GM21786 (cell line): ENCODE results near the gene PCDHGB6.
A peak's percentile ranks its signal among the peaks of the same experiment; 100 is the strongest.
"Not testable (repeated sequence)": the region's sequence is repeated elsewhere in the genome, so short reads cannot be mapped to it uniquely, and the experiment has no call there.

ENCODE experiments used
- ATAC-seq: cut with Tn5 transposase; IDR thresholded peaks from one replicate; pipeline ENCODE4 v1.9.1; 2021; ENCODE audit not compliant: unreplicated experiment

The PCDHGB6 gene

DNA sequence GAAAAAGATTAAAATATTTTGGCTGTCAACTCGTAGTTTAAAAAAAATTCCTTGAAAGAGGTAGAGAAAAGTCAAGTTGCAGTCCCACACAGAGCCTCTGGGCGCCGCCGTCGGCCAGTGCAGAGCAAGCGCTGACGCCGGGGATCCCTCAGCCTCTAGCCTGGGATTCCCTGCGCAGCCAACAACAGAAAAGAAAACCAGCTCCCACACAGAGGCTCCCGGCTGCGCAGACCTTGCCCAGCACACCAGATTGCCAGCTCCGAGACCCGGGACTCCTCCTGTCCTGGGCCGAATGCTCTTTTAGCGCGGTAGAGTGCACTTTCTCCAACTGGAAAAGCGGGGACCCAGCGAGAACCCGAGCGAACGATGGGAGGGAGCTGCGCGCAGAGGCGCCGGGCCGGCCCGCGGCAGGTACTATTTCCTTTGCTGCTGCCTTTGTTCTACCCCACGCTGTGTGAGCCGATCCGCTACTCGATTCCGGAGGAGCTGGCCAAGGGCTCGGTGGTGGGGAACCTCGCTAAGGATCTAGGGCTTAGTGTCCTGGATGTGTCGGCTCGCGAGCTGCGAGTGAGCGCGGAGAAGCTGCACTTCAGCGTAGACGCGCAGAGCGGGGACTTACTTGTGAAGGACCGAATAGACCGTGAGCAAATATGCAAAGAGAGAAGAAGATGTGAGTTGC lies 9.8 kb downstream of the PCDHGB6 start, which contains the start of gene PCDHGB7:
Gene PCDHGB7, plus strand, starts transcription at position 184 of the 679 bp plus-strand sequence. Its CDS starts 183 bp downstream, at position 367.
- peak; percentile 70 for ATAC-seq

DNA sequence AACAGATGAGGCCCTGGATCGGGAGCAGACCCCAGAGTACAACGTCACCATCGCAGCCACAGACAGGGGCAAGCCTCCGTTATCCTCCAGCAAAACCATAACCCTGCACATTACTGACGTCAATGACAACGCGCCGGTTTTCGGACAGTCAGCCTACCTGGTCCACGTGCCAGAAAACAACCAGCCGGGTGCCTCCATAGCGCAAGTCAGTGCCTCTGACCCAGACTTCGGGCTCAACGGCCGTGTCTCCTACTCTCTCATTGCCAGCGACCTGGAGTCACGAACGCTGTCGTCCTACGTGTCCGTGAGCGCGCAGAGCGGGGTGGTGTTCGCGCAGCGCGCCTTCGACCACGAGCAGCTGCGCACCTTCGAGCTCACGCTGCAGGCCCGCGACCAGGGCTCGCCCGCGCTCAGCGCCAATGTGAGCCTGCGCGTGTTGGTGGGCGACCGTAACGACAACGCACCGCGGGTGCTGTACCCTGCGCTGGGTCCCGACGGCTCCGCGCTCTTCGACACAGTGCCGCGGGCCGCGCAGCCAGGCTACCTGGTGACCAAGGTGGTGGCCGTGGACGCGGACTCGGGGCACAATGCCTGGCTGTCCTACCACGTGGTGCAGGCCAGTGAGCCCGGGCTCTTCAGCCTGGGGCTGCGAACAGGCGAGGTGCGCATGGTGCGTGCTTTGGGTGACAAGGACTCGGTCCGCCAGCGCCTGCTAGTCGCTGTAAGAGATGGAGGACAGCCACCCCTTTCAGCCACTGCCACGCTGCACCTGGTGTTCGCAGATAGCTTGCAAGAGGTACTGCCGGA lies 11.5 kb downstream of the PCDHGB6 start:
- no peak for ATAC-seq

DNA sequence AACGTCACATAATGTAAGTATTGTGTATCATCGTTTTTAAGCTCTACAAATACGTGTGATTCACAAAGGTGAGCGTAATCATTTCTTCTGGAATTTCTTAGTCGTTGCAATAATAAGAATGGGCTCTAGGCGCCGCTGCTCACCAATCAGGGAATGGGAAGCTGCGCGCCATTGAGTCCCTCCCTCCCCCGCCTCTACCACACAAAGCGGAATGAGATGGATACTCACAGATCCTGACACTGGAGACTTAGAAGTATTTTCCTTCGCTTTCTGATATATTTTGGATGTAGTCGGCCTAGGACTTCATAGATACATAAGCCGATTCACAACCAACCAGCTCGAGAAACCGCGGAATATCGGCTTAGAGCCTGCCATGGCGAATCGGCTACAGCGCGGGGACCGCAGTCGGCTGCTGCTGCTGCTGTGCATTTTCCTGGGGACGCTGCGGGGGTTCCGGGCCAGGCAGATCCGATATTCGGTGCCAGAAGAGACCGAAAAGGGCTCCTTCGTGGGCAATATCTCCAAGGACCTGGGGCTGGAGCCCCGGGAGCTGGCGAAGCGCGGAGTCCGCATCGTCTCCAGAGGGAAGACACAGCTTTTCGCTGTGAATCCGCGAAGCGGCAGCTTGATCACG lies 13.2 kb downstream of the PCDHGB6 start, which contains the start of gene PCDHGA11:
Gene PCDHGA11, plus strand, starts transcription at position 197 of the 634 bp plus-strand sequence. Its CDS starts 177 bp downstream, at position 374.
- peak; percentile 46 for ATAC-seq

DNA sequence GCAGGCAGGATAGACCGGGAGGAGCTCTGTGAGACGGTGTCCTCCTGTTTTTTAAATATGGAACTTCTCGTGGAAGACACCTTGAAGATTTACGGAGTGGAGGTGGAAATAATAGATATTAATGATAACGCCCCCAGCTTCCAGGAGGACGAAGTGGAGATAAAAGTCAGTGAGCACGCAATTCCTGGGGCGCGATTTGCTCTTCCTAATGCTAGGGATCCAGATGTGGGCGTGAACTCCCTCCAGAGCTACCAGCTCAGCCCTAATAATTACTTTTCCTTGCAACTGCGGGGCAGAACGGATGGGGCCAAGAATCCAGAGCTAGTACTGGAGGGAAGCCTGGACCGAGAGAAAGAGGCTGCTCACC lies 13.7 kb downstream of the PCDHGB6 start:
- no peak for ATAC-seq

DNA sequence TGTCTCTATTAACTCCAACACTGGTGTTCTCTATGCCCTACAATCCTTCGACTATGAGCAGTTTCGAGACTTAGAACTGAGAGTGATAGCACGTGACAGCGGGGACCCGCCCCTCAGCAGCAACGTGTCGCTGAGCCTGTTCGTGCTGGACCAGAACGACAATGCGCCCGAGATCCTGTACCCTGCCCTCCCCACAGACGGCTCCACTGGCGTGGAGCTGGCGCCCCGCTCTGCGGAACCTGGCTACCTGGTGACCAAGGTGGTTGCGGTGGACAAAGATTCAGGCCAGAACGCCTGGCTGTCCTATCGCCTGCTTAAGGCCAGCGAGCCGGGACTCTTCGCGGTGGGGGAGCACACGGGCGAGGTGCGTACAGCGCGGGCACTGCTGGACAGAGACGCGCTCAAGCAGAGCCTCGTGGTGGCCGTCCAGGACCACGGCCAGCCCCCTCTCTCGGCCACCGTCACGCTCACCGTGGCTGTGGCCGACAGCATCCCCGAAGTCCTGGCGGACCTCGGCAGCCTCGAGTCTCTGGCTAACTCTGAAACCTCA lies 15.0 kb downstream of the PCDHGB6 start:
- no peak for ATAC-seq

DNA sequence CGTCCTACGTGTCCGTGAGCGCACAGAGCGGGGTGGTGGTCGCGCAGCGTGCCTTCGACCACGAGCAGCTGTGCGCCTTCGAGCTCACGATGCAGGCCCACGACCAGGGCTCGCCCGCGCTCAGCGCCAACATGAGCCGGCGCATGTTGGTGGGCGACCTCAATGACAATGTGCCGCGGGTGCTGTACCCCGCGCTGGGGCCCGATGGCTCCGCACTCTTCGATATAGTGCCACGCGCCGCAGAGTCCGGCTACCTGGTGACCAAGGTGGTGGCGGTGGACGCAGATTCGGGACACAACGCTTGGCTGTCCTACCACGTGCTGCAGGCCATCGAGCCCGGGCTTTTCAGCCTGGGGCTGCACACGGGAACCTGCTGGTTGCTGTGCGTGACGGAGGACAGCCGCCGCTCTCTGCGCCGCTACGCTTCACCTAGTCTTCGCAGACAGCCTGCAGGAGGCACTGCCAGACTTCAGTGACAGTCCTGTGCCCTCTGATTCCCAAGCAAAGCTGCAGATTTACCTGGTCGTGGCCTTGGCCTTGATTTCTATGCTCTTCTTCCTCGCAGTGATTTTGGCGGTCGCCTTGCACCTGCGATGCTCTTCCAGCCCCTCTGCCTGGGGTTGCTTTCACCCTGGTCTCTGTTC lies 20.1 kb downstream of the PCDHGB6 start:
- no peak for ATAC-seq

DNA sequence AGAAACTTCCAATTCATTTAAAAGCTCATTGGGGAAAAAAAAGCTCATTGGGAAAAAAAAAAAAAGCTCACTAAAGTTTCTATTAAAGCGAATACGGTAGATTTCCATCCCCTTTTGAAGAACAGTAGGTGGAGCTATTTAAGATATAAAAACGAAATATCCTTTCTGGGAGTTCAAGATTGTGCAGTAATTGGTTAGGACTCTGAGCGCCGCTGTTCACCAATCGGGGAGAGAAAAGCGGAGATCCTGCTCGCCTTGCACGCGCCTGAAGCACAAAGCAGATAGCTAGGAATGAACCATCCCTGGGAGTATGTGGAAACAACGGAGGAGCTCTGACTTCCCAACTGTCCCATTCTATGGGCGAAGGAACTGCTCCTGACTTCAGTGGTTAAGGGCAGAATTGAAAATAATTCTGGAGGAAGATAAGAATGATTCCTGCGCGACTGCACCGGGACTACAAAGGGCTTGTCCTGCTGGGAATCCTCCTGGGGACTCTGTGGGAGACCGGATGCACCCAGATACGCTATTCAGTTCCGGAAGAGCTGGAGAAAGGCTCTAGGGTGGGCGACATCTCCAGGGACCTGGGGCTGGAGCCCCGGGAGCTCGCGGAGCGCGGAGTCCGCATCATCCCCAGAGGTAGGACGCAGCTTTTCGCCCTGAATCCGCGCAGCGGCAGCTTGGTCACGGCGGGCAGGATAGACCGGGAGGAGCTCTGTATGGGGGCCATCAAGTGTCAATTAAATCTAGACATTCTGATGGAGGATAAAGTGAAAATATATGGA lies 22.7 kb downstream of the PCDHGB6 start, which contains the start of gene PCDHGA12:
Gene PCDHGA12, plus strand, starts transcription at position 176 of the 782 bp plus-strand sequence. Its CDS starts 253 bp downstream, at position 429.
- ATAC-seq: peak; percentile 92

DNA sequence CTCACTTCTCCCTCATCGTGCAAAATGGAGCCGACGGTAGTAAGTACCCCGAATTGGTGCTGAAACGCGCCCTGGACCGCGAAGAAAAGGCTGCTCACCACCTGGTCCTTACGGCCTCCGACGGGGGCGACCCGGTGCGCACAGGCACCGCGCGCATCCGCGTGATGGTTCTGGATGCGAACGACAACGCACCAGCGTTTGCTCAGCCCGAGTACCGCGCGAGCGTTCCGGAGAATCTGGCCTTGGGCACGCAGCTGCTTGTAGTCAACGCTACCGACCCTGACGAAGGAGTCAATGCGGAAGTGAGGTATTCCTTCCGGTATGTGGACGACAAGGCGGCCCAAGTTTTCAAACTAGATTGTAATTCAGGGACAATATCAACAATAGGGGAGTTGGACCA lies 23.5 kb downstream of the PCDHGB6 start:
- peak; percentile 35 for ATAC-seq

DNA sequence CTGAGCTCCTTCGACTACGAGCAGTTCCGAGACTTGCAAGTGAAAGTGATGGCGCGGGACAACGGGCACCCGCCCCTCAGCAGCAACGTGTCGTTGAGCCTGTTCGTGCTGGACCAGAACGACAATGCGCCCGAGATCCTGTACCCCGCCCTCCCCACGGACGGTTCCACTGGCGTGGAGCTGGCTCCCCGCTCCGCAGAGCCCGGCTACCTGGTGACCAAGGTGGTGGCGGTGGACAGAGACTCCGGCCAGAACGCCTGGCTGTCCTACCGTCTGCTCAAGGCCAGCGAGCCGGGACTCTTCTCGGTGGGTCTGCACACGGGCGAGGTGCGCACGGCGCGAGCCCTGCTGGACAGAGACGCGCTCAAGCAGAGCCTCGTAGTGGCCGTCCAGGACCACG lies 24.5 kb downstream of the PCDHGB6 start:
- not testable (repeated sequence) for ATAC-seq

DNA sequence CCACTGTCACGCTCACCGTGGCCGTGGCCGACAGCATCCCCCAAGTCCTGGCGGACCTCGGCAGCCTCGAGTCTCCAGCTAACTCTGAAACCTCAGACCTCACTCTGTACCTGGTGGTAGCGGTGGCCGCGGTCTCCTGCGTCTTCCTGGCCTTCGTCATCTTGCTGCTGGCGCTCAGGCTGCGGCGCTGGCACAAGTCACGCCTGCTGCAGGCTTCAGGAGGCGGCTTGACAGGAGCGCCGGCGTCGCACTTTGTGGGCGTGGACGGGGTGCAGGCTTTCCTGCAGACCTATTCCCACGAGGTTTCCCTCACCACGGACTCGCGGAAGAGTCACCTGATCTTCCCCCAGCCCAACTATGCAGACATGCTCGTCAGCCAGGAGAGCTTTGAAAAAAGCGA lies 24.9 kb downstream of the PCDHGB6 start:
- not testable (repeated sequence) for ATAC-seq

DNA sequence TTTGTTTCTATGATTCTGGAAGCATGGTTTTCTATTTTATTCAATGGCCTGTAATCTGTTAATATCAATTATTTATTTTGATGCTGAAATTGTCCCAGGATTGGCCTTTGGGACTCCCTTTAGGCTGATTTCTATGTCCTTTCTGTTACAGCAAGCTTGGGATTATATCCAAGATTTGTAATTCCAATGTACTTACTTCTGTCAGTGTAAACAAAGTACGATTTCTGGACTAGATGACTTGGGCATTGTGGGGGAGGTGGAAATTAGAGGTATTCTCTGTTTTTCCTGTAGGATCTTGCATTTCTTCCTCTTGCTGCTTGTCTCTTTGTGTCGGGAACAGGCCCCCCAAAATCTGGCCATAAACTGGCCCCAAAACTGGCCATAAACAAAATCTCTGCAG lies 26.2 kb downstream of the PCDHGB6 start:
- no peak for ATAC-seq

DNA sequence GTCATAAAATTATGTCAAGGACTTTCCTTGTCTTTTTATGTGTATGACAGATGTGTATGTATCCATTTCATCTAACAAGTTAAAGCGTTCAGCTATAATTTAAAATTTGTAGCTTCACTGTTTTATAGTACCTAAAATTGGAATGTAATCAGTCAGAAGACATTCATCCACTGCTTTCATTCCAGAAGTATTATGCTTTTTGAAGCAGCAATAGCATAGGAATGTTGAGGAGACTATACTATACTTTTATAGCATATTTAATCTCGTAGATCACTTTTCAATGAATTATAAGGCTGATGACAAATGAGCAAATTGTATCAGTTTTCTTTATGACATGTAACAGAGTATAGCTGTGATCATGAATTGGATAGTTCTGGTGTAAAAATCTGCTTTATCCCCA lies 29.4 kb downstream of the PCDHGB6 start:
- no peak for ATAC-seq

DNA sequence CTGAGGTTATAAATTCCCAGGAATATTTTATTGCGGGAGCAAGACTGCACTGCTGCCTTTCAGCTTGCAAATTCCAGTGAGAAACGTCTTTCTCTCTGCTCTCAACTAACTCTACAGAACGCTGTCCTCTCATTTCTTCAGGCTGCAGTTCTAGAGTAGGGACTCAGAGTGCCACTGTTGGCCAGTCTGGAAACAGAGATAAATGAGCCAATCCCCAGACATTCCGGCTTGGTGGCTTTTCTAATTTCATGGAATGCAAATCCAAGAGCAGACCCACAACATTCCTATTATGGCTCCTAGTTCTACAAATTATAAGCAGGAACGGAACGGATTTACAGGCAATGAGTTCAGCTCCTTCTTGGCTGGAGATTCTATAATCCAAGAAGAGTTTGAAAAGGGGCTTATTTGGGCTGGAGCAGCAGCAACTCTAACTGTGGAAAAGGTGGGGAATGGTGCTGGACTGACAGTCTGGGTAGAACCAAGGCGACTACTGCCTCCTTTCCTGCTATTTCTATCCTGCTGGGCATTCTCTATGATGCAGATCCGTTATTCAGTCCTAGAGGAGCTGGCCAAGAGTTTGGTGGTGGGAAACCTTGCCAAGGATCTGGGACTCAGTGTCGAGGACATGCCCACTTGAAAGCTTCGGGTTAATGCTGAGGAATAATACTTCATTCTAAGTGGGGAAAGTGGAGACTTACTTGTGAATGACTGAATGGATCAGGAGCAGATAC lies 31.8 kb downstream of the PCDHGB6 start:
- no peak for ATAC-seq

DNA sequence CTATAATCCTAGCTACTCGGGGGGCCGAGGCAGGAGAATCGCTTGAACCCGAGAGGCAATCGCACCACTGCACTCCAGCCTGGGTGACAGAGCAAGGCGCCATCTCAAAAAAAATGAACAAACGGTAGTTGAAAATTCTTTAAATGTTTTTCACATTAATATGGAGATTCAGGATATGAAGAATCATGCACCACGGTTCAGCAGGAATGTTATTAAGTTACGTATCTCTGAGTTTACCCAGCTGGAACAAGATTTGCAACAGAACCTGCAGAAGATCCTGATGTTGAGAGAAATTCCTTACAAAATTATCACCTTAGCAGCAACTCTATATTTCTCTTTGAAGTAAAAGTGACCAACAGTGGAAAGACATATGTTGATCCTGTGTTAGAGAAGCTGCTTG lies 32.5 kb downstream of the PCDHGB6 start:
- no peak for ATAC-seq

DNA sequence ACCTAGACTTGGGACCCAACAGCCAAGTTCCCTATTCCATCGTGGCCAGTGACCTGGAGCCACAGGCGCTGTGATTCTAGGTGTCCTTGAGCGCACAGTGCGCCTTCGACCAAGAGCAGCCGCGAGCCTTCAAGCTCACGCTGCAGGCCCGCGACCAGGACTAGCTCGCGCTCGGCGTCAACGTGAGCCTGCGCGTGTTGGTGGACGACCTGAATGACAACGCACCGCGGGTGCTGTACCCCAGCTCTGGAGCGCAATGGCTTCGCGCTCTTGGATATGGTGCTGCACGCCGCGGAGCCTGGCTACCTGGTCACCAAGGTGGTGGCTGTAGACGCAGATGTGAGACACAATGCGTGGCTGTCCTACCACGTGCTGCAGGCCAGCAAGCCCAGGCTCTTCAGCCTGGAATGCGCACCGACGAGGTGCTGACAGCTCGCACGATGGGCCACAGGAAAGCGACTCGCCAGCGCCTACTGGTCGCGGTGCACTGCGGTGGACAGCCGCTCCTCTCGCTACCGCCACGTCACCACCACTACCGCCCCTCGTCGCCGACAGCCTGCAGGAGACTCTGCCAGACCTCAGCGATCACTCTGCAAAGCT lies 33.9 kb downstream of the PCDHGB6 start:
- no peak for ATAC-seq
